Cardiac muscle cell (in vitro differentiated cells and primary cell): ENCODE measurements around the gene IP6K1. TPM values are rescaled to one million over a fixed set of nuclear protein-coding genes. Genes with fewer than 3 reads are reported as not detected.

Source experiments
- DNase-seq, 2 donors: peaks; one replicate each; pipeline versions ENCODE4 v3.0.0 to v3.0.0-alpha.2; 2010 to 2017; ENCODE audit warnings: low read depth in 1 of 2, low spot score in 1 of 2
- H3K27ac ChIP-seq: fragments of 200-600 bp; sonication (generic); 2 replicates; pipeline ENCODE4 v1.5.1; 2016
- H3K27me3 ChIP-seq: fragments of 200-600 bp; sonication (generic); 2 replicates; pipeline ENCODE4 v1.6.0; 2016; ENCODE audit warnings: control low read depth
- H3K36me3 ChIP-seq: fragments of 200-600 bp; sonication (generic); 2 replicates; pipeline ENCODE4 v1.5.1; 2016; ENCODE audit warnings: control low read depth
- H3K4me1 ChIP-seq: fragments of 200-600 bp; sonication (generic); 2 replicates; pipeline ENCODE4 v1.8.1; 2017; ENCODE audit warnings: low read depth, mild to moderate bottlenecking, mixed run types
- H3K4me3 ChIP-seq: fragments of 200-600 bp; sonication (generic); 2 replicates; pipeline ENCODE4 v1.5.1; 2016; ENCODE audit warnings: mild to moderate bottlenecking
- H3K9me3 ChIP-seq: fragments of 200-600 bp; sonication (generic); 2 replicates; pipeline ENCODE4 v1.5.1; 2017; ENCODE audit warnings: low read depth, mild to moderate bottlenecking, control low read depth
- CTCF ChIP-seq: IDR thresholded peaks from 2 replicates; pipeline ENCODE4 v1.5.1; 2012; ENCODE audit warnings: low read depth, mild to moderate bottlenecking, low read length
- polyA plus RNA-seq: library from polyadenylated mRNA; unstranded; fragments of >200 nt; fragmentation: Nextera tagmentation; extraction: Ambion mirVana; gene quantifications from 2 replicates; pipeline ENCODE4 v1.2.1, GENCODE V29; 2016
- total RNA-seq: library from RNA; depleted of rRNA; stranded (reverse); fragments of >200 nt; gene quantifications from 2 replicates; pipeline ENCODE4 v1.2.3, GENCODE V29; 2016

The IP6K1 gene
- total and polyA plus RNA-seq, 2 experiments from 2014 or later = 30.1 to 40.3 TPM

- Histone ChIP-seq H3K9me3 (no peaks in the 10 kb centered on the region), H3K27ac (no peak overlapping the region), H3K36me3 (no peaks in the 10 kb centered on the region), H3K4me1 (no peaks in the 10 kb centered on the region), H3K27me3 (no peaks in the 10 kb centered on the region), H3K4me3 (no peak overlapping the region)
- no peak for DNase-seq
- TF ChIP-seq CTCF = no peak
Measured at GRCh38 chr3:49763981-49764380, 22.4 kb downstream of the IP6K1 start.

GRCh38 chr3:49761661-49762060, 24.7 kb downstream of the IP6K1 start:
- Histone ChIP-seq H3K27ac (no peak overlapping the region), H3K36me3 (no peaks in the 10 kb centered on the region), H3K9me3 (no peaks in the 10 kb centered on the region), H3K4me3 (no peak overlapping the region), H3K27me3 (no peaks in the 10 kb centered on the region), H3K4me1 (no peaks in the 10 kb centered on the region)
- no peak for TF ChIP-seq CTCF
- no peak for DNase-seq

DNA sequence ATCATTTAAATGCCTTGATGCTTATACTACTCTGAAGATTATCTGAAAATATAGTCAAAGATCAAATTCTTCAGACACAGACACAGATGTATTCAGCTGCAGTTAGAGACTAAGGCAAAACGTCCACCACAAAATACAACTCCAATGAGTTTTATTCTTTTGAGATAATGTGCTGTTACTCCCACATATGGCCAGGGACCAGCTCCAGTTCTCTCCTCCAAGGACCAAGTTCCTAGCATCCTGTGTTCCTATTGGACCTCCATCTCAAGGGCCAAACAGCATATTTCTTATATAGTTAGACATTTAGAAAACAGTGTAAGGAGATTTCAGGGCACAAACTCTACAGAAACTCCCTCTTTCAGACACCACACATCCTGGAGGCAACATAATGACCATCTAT, 27.1 kb downstream of the IP6K1 start:
- Histone ChIP-seq H3K9me3 (no peaks in the 10 kb centered on the region), H3K4me1 (no peaks in the 10 kb centered on the region), H3K27ac (no peak overlapping the region), H3K27me3 (no peaks in the 10 kb centered on the region), H3K4me3 (no peak overlapping the region), H3K36me3 (no peaks in the 10 kb centered on the region)
- peak in 1 of 2 donors; percentile 64 for DNase-seq
- TF ChIP-seq CTCF = no peak

DNA sequence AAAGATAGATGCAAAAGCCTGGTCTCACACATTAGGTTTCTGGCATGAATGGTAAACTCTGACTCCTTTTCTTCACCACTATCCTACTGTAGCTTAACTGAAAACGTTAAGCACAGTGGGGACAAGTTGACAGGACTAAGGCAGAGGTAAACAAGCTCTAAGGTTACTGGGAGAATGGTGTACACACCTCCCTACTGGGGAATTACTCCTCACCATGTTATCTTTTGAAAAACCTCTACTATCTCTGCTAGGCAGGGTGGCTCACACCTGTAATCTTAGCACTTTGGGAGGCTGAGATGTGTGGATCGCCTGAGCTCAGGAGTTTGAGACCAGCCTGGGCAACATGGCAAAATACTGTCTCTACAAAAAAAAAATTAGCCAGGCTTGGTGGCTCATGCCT, 29.1 kb downstream of the IP6K1 start:
- Histone ChIP-seq H3K27me3 (no peaks in the 10 kb centered on the region), H3K36me3 (no peaks in the 10 kb centered on the region), H3K9me3 (no peaks in the 10 kb centered on the region), H3K4me3 (no peak overlapping the region), H3K4me1 (no peaks in the 10 kb centered on the region), H3K27ac (no peak overlapping the region)
- DNase-seq = no peak
- no peak for TF ChIP-seq CTCF

DNA sequence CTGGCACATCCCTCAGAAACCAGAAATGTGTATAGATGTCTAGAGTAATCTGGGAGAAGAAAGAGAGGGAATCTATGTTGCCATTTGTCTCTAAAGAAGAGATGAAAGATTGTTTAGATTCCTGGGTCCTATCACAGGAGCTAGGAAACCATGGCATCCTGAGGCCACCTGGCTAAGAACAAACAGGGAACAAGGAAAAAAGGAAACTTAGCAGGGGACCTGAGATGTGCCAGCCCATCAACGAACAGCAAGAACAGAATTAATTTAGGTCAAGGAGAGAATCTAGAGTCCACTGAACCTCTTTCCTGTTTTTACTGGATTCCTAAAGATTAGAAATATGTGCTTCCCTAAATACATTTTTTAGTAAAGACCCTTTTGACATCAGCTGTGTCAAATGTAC, 30.3 kb downstream of the IP6K1 start:
- TF ChIP-seq CTCF = no peak
- Histone ChIP-seq H3K4me1 (no peaks in the 10 kb centered on the region), H3K9me3 (no peaks in the 10 kb centered on the region), H3K36me3 (no peaks in the 10 kb centered on the region), H3K27me3 (no peaks in the 10 kb centered on the region), H3K4me3 (no peak overlapping the region), H3K27ac (no peak overlapping the region)
- DNase-seq = no peak

DNA sequence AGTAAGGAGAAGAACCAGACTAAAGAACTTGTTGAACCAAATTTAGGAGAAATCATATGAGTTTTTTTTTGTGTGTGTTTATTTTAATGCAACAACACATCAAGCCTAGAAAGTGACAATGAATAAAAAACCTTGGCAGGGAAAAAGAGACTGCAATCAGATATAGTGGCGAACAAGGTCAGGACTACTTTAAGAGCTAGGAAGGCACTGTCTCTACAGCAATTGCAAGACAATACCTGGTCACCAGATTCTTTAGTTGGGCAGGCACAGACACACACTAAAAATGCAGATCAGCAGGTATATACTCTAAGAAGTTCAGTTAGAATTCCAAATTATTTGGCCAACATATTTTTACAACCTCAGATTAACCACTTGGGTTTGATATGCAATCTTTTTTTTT, 31.8 kb downstream of the IP6K1 start:
- H3K27ac ChIP-seq = no peak overlapping the region
- DNase-seq = no peak
- no peaks in the 10 kb centered on the region for H3K36me3 ChIP-seq
- H3K4me3 ChIP-seq = no peak overlapping the region
- H3K9me3 ChIP-seq = no peaks in the 10 kb centered on the region
- no peak for TF ChIP-seq CTCF
- no peaks in the 10 kb centered on the region for H3K27me3 ChIP-seq
- no peaks in the 10 kb centered on the region for H3K4me1 ChIP-seq
